Measurements from ENCODE around the gene ALDH7A1. TPM values are rescaled to one million over a fixed set of nuclear protein-coding genes. Genes with fewer than 3 reads are reported as not detected.

The ALDH7A1 gene
- total RNA-seq, 1 experiment from 2014 or later = 176 TPM

- TF ChIP-seq USF2 (CRISPR knock-in tag; IDR thresholded peaks at IDR 0.05) (no peak), ZNF263 (CRISPR knock-in tag; IDR thresholded peaks at IDR 0.05; ENCODE audit: low read depth) (no peak), MYBL2 (CRISPR knock-in tag; IDR thresholded peaks at IDR 0.05) (no peak), NR2C2 (CRISPR knock-in tag; IDR thresholded peaks at IDR 0.05) (no peak), ERG (CRISPR knock-in tag; IDR thresholded peaks at IDR 0.05) (no peak), GABPB1 (CRISPR knock-in tag; IDR thresholded peaks at IDR 0.05) (no peak), ELF4 (CRISPR knock-in tag; IDR thresholded peaks at IDR 0.05; ENCODE audit: low read depth) (no peak), GTF2I (CRISPR knock-in tag; conservative IDR thresholded peaks at IDR 0.05) (no peak)
These were observed 59.0 kb downstream of the ALDH7A1 start (continued) for GRCh38 chr5:126535856-126536545.

- ChIA-PET POLR2A (no interaction called here), CTCF (interaction anchor here (2.6 kb wide), 1 partner anchor 35 kb away, joined by 15 read pairs; no protein-coding TSS in a partner anchor)
- Mint-ChIP-seq H3K27me3 (ENCODE audit: low read depth) (no peaks in the 10 kb centered on the region), H3K4me3 (no peak overlapping the region), H3K27ac (no peak overlapping the region), H3K36me3 (no peaks in the 10 kb centered on the region), H3K4me1 (peaks cover 7% of the 10 kb centered on the region), H3K9me3 (peaks cover 11% of the 10 kb centered on the region)
- no peak for ATAC-seq
- no peak for DNase-seq (ENCODE audit: low spot score)
- TF ChIP-seq NFYB (CRISPR knock-in tag; conservative IDR thresholded peaks at IDR 0.05; ENCODE audit: low read depth) (peak; percentile 36; the same call in 1 of the 2 replicates), ZNF416 (CRISPR knock-in tag; IDR thresholded peaks at IDR 0.05) (no peak)
These were observed 60.5 kb downstream of the ALDH7A1 start for GRCh38 chr5:126534553-126534952.

GRCh38 chr5:126531543-126532120, 63.4 kb downstream of the ALDH7A1 start:
- no peak overlapping the region for H3K27ac Mint-ChIP-seq
- CTCF ChIA-PET = interaction anchor here (0.7 to 1.9 kb wide), 3 partner anchors 32 to 173 kb away, joined by 3 to 7 read pairs (median 4); no protein-coding TSS in a partner anchor
- peaks cover 16% of the 10 kb centered on the region for H3K9me3 Mint-ChIP-seq
- peaks cover 4% of the 10 kb centered on the region for H3K4me1 Mint-ChIP-seq
- H3K27me3 Mint-ChIP-seq (ENCODE audit: low read depth) = no peaks in the 10 kb centered on the region
- POLR2A ChIA-PET = no interaction called here
- no peaks in the 10 kb centered on the region for H3K36me3 Mint-ChIP-seq
- no peak for TF ChIP-seq SMAD3 (CRISPR knock-in tag; IDR thresholded peaks at IDR 0.05; ENCODE audit: borderline replicate concordance)
- TF ChIP-seq IRF1 (CRISPR knock-in tag; IDR thresholded peaks at IDR 0.05) = no peak
- TF ChIP-seq GABPB1 (CRISPR knock-in tag; IDR thresholded peaks at IDR 0.05) = no peak
- no peak for TF ChIP-seq PRRX2 (CRISPR knock-in tag; IDR thresholded peaks at IDR 0.05)
- TF ChIP-seq MXD4 (CRISPR knock-in tag; IDR thresholded peaks at IDR 0.05; ENCODE audit: borderline replicate concordance) = no peak
- no peak overlapping the region for H3K4me3 Mint-ChIP-seq
- no peak for DNase-seq (ENCODE audit: low spot score)
- ATAC-seq = no peak

GRCh38 chr5:126527892-126528291, 67.1 kb downstream of the ALDH7A1 start:
- Mint-ChIP-seq H3K36me3 (no peaks in the 10 kb centered on the region), H3K27me3 (ENCODE audit: low read depth) (no peaks in the 10 kb centered on the region), H3K9me3 (peaks cover 10% of the 10 kb centered on the region), H3K27ac (no peak overlapping the region), H3K4me3 (no peak overlapping the region), H3K4me1 (peaks cover 6% of the 10 kb centered on the region)
- ChIA-PET POLR2A (no interaction called here), CTCF (interaction anchor here (1.1 kb wide), 1 partner anchor 10 kb away, joined by 3 read pairs; no protein-coding TSS in a partner anchor)
- DNase-seq (ENCODE audit: low spot score) (no peak), ATAC-seq (no peak)
- no peak for TF ChIP-seq FOXP4 (CRISPR knock-in tag; IDR thresholded peaks at IDR 0.05)
- no peak for TF ChIP-seq FOXJ3 (CRISPR knock-in tag; IDR thresholded peaks at IDR 0.05; ENCODE audit: borderline replicate concordance)
- TF ChIP-seq AFF4 (CRISPR knock-in tag; IDR thresholded peaks at IDR 0.05; ENCODE audit: borderline replicate concordance) = no peak
- no peak for TF ChIP-seq MLX (CRISPR knock-in tag; IDR thresholded peaks at IDR 0.05)
- no peak for TF ChIP-seq ATF3 (CRISPR knock-in tag; conservative IDR thresholded peaks at IDR 0.05)

All from WTC11 (cell line).